SK-N-MC (cell line): ENCODE results near the gene RPL10A.

Experiments used
- EZH2 ChIP-seq: fragments of 200-600 bp; sonication (generic); IDR thresholded peaks from one replicate; pipeline ENCODE4 v1.6.1; 2017; ENCODE audit warnings: antibody characterized with exemption
- POLR2AphosphoS5 ChIP-seq: IDR thresholded peaks from 2 replicates; pipeline ENCODE4 v1.6.1; 2012; ENCODE audit warnings: mild to moderate bottlenecking, low read depth, low read length, borderline replicate concordance

GRCh38 chr6:35429463-35429862 lies 38.7 kb upstream of the RPL10A start:
- no peak for TF ChIP-seq POLR2AphosphoS5
- no peak for TF ChIP-seq EZH2
